Stimulated activated CD4-positive, alpha-beta T cell treated with anti-CD3 and anti-CD28 coated beads, Interleukin-1b, Interleukin-23, amount 100 ng/mL, for 24 hours (primary cell): Measurements from ENCODE around the gene ABO.
"Not testable (repeated sequence)": the region's sequence is repeated elsewhere in the genome, so short reads cannot be mapped to it uniquely, and the experiment has no call there.

ENCODE experiments used
- DNase-seq, 4 experiments: peaks; one replicate each; pipeline ENCODE4 v3.0.0-alpha.2; 2020; ENCODE audit warnings: low read depth in 4 of 4, low spot score in 1 of 4

ABO gene

DNA sequence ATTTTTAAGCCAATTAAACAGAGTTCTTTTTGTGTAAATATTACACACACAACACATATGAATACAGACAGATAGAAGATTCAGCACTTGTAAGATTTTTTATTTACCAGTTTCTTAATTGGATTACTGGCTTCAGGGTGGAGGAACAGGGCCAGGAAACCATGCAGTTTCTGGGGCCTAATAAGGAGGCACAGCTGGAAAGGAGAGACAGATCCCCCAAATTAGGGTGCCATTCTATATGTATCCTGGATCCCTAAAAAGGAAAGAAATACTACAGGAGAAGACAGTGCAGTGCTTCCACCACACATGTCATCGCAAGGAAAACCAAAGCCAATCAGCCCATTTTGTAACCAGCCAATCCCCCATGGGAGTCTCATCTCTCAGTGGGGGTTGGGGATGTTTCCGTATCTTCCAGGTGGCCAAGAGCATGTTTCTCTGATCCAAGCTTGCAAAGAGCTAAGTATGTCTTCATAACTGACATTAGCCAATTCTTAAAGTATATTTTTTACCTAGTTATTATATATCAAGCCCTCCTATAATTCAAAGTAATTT, 15.8 kb upstream of the ABO start:
- no peak for DNase-seq

GRCh38 chr9:133286523-133286922, 11.5 kb upstream of the ABO start:
- no peak for DNase-seq

- DNase-seq, result no peak
Measured at GRCh38 chr9:133285252-133285775, 10.3 kb upstream of the ABO start.

DNA sequence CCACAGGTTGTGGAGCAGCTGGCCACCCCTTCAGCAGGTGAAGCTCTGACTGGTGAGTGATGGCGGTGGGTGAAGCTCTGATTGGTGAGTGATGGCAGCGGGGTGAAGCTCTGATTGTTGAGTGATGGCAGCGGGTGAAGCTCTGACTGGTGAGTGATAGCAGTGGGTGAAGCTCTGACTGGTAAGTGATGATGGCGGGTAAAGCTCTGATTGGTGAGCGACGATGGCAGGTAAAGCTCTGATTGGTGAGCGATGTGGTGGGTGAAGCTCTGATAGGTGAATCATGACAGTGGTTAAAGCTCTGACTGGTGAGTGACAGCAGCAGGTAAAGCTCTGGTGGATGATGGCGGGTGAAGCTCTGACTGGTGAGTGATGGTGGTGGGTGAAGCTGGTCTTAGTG, 9.4 kb upstream of the ABO start:
- DNase-seq, result no peak

DNA sequence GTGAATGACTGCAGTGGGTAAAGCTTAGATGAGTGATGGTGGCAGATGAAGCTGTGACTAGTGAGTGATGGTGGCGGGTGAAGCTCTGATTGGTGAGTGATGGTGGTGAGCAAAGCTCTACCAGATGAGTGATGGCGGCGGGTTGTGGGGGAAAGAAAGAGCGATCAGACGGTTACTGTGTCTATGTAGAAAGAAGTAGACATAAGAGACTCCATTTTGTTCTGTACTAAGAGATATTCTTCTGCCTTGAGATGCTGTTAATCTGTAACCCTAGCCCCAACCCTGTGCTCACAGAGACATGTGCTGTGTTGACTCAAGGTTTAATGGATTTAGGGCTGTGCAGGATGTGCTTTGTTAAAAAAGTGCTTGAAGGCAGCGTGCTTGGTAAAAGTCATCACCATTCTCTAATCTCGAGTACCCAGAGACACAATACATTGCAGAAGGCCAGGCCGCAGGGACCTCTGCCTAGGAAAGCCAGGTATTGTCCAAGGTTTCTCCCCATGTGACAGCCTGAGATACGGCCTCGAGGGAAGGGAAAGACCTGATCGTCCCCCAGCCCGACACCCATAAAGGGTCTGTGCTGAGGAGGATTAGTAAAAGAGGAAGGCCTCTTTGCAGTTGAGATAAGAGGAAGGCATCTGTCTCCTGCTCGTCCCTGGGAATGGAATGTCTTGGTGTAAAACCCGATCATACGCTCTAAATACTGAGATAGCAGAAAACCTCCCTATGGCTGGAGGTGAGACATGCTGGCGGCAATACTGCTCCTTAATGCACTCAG, 8.4 kb upstream of the ABO start:
- not testable (repeated sequence) for DNase-seq

- DNase-seq, result no peak
Measured at GRCh38 chr9:133282464-133283238, 7.7 kb upstream of the ABO start.

GRCh38 chr9:133280392-133280791, 5.4 kb upstream of the ABO start:
- no peak for DNase-seq

DNA sequence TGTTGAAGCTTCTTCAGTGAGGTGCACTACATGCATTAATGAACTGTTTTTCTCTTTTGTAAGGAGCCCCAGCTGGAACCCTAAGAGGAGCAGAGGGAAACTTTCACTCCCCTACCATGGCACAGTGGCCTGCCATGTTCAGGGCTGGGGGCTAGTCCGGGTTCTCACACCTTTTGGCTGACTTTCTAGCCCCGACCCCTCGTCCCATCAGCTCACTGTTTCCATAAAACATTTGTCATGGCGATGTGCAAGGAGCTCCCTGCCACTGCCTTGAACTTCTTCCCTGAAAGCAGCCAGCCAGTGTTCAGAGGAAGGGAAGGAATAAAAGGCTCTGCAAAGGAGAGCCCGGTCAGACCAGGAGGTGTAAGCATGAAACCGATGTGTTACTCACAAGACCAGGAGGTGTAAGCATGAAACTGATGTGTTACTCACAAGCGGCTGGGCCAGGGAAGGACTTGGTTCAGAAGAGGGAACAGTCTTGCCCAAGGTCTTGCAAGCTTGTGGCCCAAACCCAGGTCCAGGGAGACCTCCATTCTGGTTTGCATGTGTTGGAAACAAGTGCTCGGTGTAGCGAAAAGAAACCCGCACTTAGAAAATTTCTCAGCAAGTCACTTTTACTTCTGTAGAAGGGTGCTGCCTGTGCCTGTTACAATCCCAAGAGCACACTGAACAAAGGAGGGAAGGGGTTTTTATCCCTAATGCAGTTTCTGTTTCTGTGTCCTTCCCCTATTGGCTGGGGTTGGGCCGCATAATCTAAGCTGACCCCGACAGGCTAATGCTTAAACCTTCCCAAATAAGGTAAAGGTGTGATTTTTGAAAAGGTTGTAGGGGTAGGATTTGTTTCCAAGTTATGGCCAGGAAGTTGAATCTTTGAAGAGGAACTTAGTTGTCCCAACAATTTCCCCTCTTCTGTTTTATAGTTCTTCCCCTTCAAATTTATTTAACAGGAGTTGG, 3.4 kb upstream of the ABO start:
- no peak for DNase-seq

DNA sequence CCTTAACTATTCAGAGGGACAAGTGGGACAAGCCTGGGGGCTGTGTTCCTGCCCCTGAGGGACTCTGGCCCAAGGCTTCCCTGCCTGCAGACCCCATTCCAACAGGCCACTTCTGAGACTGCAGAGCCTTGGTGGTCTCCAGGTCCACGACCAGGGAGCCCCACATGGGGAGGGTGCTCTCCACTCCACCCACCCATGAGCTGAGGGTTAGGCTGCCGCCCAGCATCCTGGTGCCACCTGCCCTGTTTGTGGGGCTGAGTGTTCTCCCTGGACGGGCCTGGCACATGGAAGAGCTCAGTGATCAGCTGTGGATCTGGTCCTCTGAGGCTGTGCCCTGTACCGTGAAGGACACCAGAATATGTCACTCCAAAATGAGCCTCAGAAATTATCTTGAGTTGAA, 2.5 kb upstream of the ABO start:
- DNase-seq, result no peak

DNA sequence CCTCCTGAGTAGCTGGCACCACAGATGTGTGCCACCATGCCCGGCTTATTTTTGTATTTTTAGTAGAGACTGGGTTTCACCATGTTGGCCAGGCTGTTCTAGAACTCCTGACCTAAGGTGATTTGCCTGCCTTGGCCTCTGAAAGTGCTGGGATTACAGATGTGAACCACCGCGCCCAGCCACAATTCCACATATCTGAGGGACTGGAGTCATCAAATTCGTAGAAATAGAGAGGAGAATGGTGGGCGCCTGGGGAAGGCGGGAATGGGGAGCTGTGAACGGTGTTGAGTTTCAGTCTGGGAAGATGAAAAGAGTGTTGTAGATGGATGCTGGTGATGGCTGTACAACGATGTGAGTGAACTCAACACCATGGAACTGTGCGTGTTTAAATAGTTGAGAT, 1.9 kb upstream of the ABO start:
- no peak for DNase-seq

DNA sequence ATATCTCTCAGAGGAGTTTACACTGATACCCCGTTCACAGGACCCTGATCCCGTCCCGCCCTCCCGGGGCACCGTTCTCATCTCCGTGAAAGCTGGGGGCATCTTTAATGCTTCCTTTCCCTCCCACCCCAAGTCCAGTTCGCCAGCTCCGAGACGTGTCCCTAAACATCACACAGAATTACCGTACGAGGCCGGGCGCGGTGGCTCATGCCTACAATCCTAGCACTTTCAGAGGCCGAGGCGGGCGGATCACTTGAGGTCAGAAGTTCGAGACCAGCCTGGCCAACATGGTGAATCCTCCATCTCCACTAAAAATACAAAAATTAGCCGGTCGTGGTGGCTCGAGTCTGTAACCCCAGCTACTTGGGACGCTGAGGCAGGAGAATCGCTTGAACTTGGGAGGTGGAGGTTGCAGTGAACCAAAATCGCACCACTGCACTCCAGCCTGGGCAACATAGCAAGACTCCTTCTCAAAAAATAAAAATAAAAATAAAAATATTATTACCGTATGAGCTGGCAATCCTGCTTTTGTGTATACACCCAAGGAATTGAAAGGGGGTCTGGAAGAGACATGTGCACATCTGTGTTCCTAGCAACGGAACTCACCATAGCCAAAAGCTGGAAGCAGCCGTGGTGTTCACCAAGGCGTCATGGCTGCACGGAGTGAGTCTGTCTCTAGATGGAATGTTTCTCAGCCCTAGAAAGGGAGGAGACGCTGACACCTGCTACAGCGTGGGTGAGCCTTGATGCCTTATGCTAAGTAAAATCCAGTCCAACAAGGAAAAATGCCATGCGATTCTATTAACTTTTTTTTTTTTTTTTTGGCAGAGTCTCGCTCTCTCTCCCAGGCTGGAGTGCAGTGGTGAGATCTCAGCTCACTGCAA, 1.2 kb upstream of the ABO start:
- no peak for DNase-seq

DNA sequence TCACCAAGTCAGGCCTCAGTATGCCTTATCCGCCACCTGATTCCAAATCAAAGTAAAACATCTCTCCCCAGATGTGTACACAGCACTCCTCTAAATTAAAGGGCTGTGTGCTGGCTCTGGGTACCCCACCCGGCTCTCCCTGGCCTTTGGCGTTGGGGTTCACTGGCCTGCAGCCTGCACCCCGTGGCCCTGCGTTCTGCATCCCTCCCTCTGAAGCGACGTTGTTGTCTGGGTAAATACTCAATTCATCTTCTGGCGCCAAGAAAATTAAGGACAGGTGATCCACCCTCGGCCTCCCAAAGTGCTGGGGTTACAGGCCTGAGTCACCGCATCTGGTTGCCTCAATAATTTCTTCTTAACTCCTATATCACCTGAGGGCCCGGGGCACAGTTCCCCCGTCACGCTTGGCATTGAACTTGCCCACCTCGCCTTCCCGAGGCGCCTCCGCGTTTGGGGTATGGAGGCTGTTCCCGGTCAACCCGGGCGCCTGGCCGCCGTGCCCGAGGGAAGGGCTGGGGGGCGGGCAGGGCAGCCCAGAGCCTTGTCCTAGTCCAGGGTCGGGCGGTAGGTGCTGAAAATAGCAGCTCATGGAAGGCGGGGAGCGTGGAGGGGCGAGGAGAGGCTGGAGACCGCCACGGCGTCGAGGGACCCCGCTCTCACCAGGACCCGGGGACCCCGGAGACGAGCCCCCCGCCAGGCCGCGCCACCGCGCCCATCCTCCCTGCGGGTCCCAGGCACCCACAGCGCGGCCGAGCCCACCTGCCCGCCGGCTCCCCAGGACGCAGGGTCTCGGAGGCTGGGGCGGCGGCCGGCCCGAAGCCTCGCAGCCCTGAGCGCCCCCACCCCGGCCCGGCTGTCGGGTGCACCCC, 531 bp downstream of the ABO start:
- DNase-seq, result no peak

DNA sequence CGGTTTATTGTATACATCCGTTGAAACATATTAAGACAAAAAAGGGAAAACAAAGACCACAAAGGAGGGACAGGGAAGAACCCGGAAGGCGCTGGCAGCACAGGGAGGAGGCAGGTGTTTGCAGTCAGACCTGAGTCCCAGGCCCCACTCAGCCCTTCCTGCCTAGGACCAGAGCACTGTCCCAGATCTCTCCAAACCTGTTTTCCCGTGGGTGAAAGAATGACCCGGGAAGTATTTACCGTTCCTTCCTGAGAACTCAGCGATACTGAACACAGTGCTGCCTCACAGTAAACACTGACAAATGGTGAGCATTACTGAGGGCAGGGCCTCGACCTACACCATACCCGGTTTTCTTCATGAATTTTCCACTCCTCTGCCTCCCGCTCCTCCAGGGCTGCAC, 1.2 kb downstream of the ABO start:
- no peak for DNase-seq

GRCh38 chr9:133273098-133273497, 1.9 kb downstream of the ABO start:
- no peak for DNase-seq

DNA sequence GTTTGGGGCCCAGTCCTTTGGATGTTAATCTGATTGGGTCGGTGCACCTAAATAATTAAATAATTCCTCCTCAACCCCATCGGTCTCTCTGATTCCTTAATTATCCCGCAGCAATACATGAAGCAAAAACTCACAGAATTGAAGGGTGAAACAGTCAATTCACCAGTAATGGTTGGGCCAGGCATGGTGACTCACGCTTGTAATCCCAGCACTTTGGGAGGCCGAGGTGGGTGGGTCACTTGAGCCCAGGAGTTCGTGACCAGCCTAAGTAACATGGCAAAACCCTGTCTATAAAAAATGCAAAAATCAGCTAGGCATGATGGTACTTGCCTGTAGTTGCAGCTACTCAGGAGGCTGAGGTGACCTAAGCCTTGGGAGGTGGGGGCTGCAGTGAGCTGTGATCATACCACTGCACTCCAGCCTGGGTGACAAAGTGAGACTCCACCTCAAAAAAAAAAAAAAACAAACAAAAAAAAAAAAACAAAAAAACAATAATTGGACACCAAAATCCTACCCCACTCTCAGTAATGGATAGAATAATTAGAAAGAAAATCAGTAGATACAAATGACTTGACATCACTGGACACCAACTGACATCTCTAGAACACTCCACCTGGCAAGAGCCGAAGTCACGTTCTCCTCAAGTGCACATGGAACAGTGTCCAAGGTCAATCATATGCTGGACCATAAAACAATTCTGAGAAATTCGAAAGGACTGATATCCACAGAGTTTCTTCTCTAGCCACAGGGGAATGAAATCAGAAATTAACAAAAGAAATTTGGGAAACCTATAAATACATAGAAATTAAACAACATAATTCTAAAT, 5.3 kb downstream of the ABO start:
- no peak for DNase-seq

DNA sequence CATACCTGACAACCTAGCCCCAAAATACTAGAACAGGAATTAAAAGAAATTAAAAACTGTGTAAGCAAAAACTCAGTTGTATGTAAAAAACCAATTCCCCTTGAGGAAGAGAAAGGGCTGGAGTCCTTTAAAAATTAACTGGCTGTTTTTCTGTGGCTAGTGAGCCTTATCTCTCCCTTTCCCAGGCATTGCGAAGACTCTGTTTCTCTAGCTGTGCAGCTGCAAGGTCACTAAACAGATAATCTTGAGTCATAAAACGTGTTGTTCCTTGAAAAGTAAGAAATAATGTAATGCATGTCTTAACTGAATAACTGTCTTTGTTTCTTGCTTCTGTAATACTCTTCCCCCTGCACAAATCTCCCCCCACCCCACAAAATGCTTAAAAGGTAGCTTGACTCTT, 5.9 kb downstream of the ABO start:
- DNase-seq, result not testable (repeated sequence)

DNA sequence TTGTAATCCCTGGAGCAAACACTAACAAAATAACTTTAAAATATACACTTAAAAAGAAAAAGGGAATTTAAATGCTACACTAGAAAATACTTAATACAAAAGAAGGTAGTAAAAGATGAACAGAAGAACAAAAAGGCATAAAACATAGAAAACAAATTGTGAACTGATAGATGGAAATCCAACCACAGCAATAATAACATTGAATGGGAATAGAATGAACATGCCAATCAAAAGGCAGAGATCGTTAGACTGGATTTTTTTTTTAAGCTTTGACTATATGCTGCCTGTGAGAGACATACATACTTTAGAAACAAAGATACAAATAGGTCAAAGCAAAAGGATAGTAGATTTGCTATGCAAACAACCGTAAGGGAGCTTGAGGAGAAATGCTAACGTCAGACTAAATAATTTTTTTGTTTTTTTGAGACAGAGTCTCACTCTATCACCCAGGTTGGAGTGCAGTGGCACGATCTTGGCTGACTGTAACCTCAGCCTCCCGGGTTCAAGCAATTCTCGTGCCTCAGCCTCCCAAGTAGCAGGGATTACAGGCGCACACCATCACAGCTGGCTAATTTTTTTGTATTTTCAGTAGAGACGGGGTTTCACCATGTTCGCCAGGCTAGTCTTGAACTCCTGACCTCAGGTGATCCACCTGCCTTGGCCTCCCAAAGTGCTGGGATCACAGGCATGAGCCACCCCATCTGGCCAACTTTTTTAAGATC, 6.5 kb downstream of the ABO start:
- DNase-seq, result no peak
